NCI-H446 (cell line): ENCODE measurements around the gene GFAP.

Source experiments
- DNase-seq, 2 experiments: peaks; one replicate each; lab custom pipeline; 2025; lab: John Stamatoyannopoulos, UW

Gene GFAP

DNA sequence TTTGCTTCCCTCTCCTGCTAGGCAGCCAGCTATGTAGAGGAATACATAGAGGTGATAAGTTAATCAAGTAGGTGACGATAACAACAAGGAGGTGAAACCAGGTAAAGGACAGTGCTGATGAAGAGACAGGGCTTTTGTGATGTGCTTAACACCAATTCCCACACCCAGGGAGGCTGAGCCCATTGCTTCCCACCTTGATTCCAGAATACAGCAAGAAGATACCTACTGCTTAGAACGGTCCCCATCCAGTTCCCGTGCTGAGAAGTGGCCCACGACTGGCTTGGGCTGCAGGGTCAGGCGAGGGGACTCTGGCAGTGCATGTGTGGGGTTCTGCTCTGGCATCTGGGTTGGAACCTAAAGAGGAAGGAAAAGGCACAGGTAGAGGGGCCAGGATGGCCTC, 16.1 kb upstream of the GFAP start:
- no peak for DNase-seq

DNA sequence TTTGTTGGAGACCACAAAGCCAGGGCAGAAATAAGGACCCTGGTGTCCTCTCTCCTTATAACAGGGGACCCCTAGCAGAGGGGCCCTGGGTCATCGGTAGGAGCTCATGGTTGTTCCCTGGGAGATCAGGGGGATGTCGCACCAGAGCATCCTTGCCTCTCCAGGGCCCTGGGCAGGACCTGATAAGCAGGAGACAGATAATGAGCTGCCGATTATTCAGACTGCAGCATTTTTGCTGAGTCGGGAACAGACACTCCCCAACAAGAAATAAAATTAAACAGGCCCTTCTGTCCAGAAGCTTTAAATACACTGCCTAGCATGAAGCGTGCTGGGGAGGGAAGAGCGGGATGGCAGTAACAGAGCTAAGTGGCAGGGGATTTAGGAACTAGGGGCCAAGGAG, 15.4 kb upstream of the GFAP start:
- DNase-seq: no peak

DNA sequence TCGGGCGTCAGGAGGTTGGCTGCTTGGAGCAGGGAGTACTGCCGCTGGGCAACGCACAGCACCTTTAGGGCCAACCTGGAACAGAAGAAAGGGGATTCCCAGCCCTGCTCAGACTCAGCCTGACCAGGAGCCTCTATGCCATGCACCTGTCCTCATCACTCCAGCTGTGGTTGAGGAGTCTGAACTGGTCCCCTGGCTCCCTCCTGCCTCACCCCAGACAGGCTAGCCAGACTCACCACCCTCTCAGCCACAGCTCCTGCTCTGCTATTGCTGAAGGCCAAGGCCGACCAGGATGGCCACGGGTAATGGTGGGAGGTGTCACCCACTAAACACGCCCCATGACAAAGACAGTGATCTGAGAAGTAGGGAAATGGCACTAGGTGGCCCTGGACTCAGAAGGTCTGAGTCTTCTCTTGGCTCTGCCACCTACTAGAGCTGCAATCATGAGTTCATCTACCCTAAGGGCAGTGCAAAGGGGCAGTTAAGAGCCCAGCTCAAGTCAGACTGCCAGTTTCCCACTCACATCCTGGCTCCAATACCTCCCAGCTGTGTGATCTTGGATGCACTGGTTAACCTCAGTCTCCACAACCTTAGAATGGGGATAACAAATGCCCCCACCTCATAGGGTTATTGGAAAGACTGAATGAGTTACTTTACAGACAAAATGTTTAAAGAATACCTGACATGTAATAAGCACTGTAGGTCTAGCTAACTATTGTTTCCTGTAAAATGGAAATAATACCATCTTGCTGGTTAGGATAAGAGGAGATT, 13.8 kb upstream of the GFAP start:
- no peak for DNase-seq

DNA sequence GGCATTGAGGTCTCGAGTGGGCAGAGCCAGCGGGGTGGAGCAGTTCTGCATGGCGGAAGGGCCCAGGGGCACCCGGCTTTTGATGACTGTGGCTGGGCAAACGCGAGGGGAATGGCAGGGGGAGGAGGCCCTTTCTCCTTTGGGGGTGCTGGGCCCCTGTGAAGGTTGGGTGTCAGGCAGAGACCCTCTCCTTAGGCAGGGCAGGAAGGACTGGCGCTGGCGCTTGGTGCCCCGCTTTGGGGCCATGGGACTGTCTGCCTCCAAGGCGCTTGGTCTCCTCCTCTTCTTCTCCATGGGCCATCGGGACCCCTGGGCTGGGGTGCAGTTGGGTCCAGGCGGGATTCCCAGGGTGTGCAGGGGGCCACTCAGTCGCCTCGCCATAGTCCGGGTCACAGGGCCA, 12.8 kb upstream of the GFAP start:
- no peak for DNase-seq

DNA sequence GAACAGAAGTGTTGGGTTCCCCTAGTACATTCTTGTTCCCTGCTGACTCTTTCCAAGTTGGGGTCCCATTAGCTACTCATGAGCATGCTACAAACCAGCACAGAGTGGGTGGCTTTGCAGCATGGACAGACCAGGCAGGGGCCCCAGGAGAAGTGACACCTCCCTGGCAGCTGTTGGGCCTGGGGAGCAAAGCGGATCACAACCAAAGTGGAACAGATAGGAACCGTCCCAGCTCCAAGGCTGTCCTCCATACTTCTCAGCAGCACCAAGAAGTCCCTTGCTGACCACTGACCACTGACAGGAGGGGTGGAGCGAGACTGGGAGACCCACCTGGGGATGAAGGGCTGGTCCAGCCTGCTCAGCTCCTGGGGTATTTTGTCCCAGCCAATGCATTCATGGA, 12.4 kb upstream of the GFAP start:
- no peak for DNase-seq

DNA sequence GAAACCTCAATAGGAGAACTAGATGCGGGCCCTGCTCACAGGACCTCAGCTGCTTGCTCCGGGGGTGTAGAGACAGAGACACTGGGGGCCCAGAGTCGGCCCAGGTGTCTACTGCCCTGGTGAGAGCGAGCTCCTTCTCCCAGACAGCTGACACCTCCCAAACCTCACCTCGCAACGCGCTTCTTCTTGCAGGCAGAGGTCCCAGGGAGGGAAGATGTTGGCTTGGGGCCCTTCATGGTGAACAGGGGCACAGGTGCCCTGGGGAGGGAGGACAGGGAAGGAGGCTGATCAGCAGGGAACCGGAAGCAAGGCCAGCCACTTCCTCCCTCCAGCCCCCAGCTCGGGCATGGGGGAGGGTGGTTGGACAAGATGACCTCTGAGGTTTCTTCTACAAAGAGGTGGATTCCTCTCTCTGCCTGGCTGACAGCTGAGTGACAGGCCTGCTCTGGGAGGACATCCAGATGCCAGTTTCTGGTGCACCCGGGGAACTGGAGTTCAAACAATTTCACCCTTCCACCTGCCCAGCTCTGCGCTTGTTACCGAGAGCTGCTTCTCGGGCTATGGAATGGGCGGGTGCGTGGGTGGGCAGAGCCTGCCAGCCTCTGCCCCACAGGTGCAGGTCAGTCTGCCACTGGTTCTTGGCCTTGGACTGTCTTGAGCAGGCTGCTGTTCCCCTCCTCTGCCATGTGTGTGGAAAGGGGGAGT, 11.7 kb upstream of the GFAP start:
- DNase-seq: no peak

DNA sequence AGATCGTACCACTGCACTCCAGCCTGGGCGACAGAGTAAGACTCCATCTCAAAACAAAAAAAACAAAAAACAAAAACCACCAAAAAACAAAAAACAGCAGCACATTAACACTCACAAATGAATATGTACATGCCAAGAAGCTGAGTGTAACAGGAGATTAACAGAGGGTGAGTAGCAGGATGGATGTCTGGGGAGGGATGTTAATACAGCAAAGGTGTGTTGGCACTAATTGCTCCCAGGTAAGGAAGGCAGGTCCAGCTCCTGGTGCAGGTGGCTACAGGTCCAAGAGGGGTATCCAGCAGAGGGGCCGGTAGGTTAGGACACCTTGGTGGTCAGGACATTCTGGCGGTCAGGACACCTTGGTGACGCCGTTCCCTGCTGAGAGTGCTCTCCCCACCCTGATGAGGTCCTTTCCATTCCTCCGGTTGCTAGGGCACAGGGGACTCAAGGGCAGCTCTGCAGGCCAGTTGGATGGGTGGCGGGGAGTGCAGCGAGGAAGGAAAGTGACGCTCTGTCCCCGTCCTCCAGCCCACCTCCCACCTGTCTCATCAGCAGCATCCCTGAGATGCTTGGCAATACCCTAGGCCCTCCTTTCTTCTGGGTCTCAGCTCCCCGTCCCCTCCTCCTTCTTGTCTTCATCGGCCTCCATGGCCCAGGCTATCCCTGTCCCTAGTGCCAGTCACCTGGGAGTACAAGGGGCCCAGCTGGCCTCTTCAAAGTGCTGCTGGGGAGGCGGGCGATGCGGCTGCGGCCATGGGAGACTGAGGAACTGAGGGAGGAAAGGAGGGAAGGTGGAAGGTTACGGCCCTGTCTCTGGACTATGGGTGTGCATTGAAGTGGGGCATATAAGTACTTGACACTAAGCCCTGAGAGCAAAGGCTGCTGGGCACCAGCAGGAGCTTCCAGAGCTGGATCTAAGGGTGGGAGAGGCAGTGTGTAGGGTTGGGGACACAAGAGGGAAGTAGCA, 10.7 kb upstream of the GFAP start:
- DNase-seq: no peak

DNA sequence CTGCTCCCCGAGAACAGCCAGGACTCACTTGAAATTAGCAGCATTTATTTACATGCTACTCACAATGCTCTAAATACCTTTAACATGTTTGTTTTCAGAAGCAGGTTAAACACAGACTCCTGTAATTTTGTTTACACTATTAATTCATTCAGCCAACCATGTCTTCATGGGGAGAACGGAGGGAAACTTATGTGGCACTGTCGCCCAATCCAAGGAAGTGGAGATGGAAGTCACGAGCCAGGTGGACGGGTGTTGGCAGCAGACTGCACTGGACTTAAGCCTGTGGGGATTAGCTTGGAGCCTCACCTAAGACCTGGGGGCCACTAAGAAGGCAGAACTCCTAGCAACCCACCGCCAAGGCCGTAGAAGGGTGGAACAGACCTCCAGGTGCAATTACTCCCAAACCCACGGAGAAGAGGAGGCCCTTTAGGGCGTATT, 8.8 kb upstream of the GFAP start:
- DNase-seq: no peak

DNA sequence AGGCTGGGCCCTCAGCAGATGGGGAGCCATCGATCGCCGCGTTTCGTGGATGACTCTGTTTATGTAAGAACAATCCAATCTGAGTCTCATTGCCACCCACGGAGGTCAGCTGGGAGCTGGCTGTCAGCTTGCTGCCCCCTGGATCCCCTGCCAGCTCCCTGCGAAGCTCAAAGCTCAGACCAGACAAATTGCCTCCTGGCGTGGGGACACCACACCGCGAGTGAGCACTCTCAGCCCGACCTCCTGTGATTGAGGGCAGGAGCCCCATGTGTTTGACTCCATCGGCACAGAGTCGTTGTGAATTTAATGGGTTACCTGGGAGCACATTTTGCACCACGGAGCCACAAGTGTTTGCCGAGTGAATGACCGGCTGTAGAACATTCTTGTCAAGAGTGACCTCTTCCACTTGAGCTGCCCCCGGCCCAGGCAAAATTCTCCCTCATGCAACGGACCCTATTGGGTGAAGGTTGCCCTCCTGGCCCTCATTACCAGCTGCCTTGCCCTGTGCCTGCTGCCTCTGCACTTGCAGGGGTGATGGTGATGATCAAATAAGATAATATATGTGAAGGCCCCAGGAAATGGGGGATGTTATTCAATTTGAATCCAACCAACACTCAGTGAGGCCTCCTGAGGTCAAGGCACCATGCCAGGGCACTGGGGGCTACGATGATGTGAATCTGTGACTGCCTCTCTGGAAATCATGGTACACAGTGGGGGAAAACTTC, 7.6 kb upstream of the GFAP start:
- peak in 1 of 2 experiments; percentile 28 for DNase-seq

DNA sequence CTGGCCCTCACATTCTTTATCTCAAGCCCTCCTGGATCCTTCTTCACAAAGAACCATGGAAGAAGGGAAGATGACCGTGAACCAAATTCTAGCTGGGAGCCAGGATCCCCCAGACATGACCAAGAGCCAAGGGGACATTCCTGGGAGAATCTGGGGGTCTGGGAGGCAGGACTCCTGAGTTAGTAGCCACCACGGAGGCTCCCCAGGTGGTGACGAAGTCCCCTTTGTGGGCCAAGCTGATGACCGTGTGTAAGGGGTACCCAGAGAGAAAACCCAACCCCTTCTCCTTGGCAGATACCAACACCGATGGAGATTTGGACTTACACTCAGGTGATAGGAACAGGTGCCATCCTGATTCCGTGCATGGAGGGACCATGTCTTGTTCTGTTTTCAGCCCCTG, 6.8 kb upstream of the GFAP start:
- DNase-seq: no peak

DNA sequence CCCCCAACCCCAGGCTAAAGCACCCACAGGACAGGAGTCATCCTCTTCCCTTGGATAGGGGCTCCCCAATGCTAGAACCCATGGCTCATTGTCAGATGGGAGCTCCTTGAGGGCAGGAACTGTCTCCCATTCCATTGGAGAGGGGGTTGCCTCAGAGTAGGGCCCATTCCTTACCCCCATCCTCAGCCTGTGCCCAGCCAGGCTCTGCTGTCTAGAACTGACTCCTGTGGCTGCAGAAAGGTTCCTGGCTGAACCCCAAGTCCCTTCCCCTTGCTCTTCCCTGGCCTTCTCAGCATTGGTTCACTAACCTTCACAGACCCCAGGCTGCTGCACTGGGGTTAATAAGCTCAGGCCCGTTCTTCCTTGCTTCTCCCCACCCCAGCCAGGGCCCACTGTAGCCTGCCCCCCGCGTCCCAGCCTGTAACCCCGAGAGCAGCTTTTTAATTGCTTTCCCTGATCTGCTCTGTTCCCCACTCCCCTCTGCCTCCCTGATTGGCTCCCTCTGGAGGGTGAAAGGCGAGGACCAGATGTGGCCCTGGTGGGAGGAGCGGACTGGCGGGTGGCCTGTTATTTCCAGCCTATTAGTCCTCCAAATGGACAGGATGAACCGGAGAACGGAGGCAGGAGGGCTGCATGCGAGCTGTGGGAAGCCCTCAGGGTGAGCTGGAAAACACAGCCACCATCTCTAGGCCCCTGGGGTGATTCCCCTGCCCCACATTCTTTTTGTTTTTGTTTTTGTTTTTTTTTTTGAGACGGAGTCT, 6.0 kb upstream of the GFAP start:
- no peak for DNase-seq

DNA sequence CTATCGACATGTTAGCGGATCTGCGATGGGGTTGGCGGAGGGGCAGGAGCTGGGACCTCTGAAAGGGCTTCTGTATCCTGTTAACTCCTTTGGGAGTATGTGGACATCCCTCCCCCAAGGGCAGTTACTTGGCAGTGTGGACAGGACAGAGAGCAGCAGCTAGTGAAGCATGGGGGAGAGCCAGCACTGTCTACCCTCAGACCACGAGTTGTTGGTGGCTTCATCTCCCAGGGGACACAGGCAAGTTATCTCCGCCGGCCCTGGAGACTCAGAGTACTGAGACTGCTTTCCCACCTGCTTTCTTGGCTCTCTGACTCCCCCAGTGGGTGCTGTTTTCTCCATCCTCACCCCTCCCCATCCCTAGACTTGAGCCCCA, 5.3 kb upstream of the GFAP start:
- DNase-seq: no peak

DNA sequence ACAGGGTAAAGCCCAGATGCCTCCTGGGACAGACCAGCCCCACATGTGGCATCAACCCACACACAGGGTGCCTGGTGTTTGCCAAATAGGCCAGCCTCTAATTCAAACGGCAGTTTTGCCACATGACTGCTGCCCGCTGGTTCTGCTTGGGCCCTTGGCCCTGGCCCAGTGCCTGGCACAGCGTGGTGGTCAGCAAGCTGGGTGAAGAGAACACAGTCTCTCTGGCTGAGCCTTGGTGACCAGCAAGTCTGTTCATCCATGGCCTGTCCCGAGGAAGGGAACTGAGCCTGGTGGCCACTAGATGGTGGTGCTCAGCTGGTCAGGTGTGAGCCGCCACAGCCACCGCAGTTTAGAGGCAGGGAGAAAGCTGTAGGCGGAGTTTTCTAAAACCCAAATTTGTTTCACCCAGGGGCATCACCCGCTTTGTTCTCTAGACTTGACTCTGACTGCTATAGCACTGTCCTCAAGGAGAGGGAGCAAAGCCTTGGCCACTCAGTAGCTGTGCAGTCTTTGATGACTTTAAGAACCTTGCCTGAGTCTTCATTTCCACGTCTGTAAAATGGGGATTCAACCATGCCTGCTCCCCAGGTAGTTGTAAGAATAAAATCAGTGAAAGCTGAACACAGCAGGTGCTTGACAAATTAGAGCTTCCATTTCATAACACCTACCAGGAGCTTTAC, 4.7 kb upstream of the GFAP start:
- DNase-seq: peak in 1 of 2 experiments; percentile 72

DNA sequence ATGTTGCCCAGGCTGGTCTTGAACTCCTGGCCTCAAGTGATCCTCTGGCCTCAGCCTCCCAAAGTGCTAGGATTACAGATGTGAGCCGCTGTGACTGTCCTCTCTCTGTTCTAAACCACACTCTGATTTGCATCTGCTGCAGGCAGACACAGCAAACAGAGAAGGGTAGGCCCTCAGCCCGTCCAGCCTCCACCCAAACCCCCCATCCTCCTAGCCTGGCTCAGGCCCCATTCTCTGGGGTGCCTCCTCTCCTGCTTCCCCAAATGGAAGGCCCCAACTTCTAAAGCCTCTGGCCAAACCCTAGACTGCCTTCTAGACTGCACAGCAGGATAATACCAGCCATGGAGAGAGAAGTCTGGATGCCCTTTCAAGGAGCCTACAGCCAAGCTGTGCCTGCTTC, 4.1 kb upstream of the GFAP start:
- DNase-seq: no peak

DNA sequence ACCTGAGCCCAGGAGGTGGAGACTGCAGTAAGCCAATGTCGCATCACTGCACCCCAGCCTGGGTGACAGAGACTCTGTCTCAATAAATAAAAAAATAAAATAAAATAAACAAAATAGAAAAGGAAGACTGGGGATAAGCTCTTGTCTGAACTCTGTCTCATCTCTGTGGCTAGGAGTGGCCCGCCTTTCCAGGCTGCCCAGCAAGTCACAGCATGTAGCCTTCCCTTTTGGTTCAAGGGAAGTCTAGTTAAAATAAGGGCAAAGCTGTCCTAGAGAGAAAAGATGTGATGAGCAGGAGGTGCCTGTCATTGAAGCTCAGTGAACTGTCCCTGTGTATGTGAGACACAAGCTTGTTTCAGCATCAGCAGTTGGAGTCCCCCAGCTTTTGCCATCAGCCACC, 2.7 kb upstream of the GFAP start:
- DNase-seq: no peak

DNA sequence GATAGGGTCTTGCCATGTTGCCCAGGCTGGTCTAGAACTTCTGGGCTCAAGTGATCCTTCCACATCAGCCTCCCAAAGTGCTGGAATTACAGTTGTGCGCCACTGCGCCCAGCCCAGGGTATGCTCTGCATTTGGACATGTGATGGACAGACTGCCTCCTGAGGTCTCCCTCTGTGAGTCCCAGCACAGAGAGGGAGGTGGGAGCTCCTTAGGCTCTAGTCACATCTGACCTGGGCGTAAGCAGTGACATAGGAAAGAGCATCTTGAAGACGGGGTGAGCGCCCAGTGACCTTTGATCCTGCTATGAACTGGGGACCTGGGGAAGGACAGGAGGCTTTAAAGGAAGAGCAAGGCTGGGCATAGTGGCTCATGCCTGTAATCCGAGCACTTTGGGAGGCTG, 2.2 kb upstream of the GFAP start:
- no peak for DNase-seq

DNA sequence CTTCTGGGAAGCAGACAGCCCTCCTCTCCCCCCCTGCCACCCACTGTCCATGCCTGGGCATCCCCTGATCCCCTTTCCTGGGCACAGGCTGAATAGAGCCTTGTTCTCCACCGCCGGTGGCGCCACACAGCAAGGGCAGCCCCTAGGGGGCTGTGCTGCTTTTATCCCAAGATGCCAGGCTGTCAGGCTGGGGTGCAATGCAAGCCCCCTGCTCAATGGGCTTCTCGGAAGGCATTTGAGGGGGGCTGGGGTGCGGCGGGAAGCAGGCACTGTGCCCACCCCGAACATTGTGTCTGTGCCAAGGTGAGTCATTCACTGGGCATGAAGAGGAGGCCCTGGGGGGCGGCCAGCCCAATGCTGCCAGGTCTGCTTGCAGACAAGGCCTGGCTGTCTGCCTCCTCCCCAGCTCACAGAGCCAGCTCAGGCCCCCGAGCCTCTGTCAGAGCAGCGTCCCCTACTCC, 1.5 kb upstream of the GFAP start:
- DNase-seq: peak; percentile 85 to 92

DNA sequence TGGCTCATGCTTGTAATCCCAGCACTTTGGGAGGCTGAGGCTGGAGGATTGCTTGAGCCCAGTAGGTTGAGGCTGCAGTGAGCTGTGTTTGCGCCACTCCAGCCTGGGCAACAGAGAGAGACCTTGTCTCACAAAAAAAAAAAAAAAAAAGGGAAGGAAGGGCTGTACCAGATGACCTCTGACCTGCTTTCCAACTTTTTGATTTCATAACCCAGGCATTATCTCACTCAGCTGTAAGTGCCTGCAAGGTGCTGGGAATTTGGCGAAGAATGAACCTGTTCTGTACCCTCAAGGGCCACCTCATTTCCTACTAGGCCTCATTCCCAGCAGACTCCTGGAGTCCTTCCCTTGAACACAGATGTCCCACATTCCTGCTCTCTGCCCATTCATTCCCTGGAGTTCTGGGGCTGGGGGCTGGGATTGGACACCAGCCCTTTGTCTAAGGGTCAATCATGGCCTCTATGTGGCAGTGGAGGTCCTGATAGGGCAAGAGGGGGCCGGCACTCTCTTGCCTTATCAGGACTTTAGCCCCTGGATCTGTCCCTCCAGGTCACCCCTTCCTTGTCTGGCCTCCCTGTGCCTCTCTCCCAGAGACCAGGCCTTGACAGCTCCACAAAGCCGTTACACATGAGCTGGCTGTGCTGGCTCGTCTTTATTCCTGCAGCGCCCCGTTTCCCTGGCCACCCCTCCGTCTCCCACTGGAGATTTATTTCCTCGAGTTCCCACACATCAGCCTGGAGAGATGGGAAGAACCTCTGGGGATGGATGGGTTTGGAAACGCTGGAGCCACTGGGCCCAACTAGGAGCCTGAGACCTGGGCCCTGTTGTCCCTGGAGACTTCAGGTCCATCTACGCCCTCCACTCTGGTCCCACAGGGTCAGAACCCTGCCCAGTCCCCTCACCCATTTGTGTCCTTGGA, 821 bp upstream of the GFAP start:
- peak; percentile 64 to 72 for DNase-seq

DNA sequence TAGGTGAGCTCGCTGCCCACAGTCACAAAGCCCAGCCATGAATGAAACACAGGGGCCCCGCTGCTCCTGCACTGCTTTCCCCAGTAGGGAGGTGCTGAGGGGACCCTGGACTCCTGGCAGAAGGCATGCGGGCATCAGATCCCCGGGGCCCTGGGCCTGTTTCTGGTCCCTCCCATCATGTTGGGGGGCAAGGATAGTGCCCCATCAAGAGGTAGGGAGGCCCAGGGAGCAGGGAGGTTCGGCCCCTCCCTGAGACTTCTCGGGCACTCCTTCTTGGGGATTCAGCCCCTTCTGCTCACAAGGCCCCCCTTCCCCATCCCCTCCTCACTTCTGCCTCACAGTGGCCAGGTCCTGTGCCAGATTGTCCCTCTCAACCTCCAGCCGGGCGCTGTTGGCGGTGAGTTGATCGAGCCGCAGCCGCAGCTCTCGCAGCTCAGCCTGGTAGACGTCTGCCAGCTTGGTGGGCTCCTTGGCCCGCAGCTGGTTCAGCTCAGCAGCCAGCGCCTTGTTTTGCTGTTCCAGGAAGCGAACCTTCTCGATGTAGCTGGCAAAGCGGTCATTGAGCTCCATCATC, 515 bp downstream of the GFAP start:
- DNase-seq: no peak
